SK-N-SH treated with all-trans-retinoic acid at 6 μM for 48 hours (cell line): ENCODE data around the gene IRX2.

Experiments
- ATAC-seq: fragments of 200-7000 bp; cut with Tn5 transposase; 3 replicates; pipeline ENCODE4 v1.9.1; 2020; ENCODE audit warnings: mild to moderate bottlenecking, moderate library complexity
- ARNTL ChIP-seq: fragments of 450-650 bp; formaldehyde crosslinking; IDR thresholded peaks from 2 replicates; pipeline ENCODE4 v1.5.0; 2020; ENCODE audit warnings: low read depth, mild to moderate bottlenecking, moderate library complexity, borderline replicate concordance
- BACH2 ChIP-seq: fragments of 250-450 bp; sonication (Bioruptor Pico); IDR thresholded peaks from 2 replicates; pipeline ENCODE4 v1.9.0; 2021; ENCODE audit warnings: mild to moderate bottlenecking, borderline replicate concordance
- CREB5 ChIP-seq: fragments of 250-450 bp; sonication (Bioruptor Pico); IDR thresholded peaks from 2 replicates; pipeline ENCODE4 v1.5.1; 2020; ENCODE audit warnings: low read depth, mild to moderate bottlenecking, moderate library complexity
- CSDC2 ChIP-seq: fragments of 250-450 bp; sonication (Bioruptor Pico); IDR thresholded peaks from 2 replicates; pipeline ENCODE4 v1.5.0; 2020; ENCODE audit warnings: mild to moderate bottlenecking, moderate library complexity
- CSRNP3 ChIP-seq: fragments of 250-450 bp; sonication (Bioruptor Pico); IDR thresholded peaks from 2 replicates; pipeline ENCODE4 v1.5.1; 2021; ENCODE audit warnings: mild to moderate bottlenecking, moderate library complexity
- GLIS3 ChIP-seq: fragments of 250-450 bp; sonication (Bioruptor Pico); IDR thresholded peaks from 2 replicates; pipeline ENCODE4 v1.5.0; 2020; ENCODE audit warnings: mild to moderate bottlenecking, moderate library complexity
- ISL1 ChIP-seq: fragments of 250-450 bp; sonication (Bioruptor Pico); IDR thresholded peaks from 2 replicates; pipeline ENCODE4 v2.1.2; 2022; ENCODE audit warnings: mild to moderate bottlenecking, moderate library complexity
- OSR1 ChIP-seq: fragments of 250-450 bp; sonication (Bioruptor Pico); IDR thresholded peaks from 2 replicates; pipeline ENCODE4 v1.8.0; 2022; ENCODE audit warnings: moderate library complexity, mild to moderate bottlenecking, inconsistent platforms
- PATZ1 ChIP-seq: fragments of 250-450 bp; sonication (Bioruptor Pico); IDR thresholded peaks from 2 replicates; pipeline ENCODE4 v1.8.0; 2020; ENCODE audit warnings: mild to moderate bottlenecking, moderate library complexity, borderline replicate concordance
- POU6F1 ChIP-seq: fragments of 250-450 bp; sonication (Bioruptor Pico); IDR thresholded peaks from 2 replicates; pipeline ENCODE4 v1.8.0; 2021; ENCODE audit warnings: low read depth, mild to moderate bottlenecking, moderate library complexity, borderline replicate concordance
- RARB ChIP-seq: fragments of 250-450 bp; sonication (Bioruptor Pico); IDR thresholded peaks from 2 replicates; pipeline ENCODE4 v1.8.0; 2021; ENCODE audit warnings: mild to moderate bottlenecking, moderate library complexity
- SNAI2 ChIP-seq: fragments of 250-450 bp; sonication (Bioruptor Pico); IDR thresholded peaks from 2 replicates; pipeline ENCODE4 v1.5.0; 2020; ENCODE audit warnings: mild to moderate bottlenecking, moderate library complexity
- TCF4 ChIP-seq: fragments of 250-450 bp; sonication (Bioruptor Pico); IDR thresholded peaks from 2 replicates; pipeline ENCODE4 v1.8.0; 2021; ENCODE audit warnings: mild to moderate bottlenecking, moderate library complexity, borderline replicate concordance
- TOX ChIP-seq: fragments of 250-450 bp; sonication (Bioruptor Pico); IDR thresholded peaks from 2 replicates; pipeline ENCODE4 v1.8.0; 2021; ENCODE audit warnings: mild to moderate bottlenecking, moderate library complexity, borderline replicate concordance
- TSHZ2 ChIP-seq: fragments of 250-450 bp; sonication (Bioruptor Pico); IDR thresholded peaks from 2 replicates; pipeline ENCODE4 v1.5.0; 2020; ENCODE audit warnings: mild to moderate bottlenecking, moderate library complexity
- ZFP3 ChIP-seq: fragments of 250-450 bp; sonication (Bioruptor Pico); IDR thresholded peaks from 2 replicates; pipeline ENCODE4 v1.5.0; 2020; ENCODE audit warnings: mild to moderate bottlenecking, moderate library complexity
- ZFP30 ChIP-seq: fragments of 450-650 bp; formaldehyde crosslinking; IDR thresholded peaks from 2 replicates; pipeline ENCODE4 v1.5.0; 2022; ENCODE audit warnings: mild to moderate bottlenecking, moderate library complexity
- ZNF565 ChIP-seq: fragments of 450-650 bp; formaldehyde crosslinking; conservative IDR thresholded peaks from 2 replicates; pipeline ENCODE4 v1.5.0; 2020; ENCODE audit warnings: low read depth, mild to moderate bottlenecking, moderate library complexity
- ZNF70 ChIP-seq: fragments of 450-650 bp; formaldehyde crosslinking; IDR thresholded peaks from 2 replicates; pipeline ENCODE4 v1.5.0; 2020; ENCODE audit warnings: mild to moderate bottlenecking, moderate library complexity
- ZNF8 ChIP-seq: fragments of 450-650 bp; formaldehyde crosslinking; IDR thresholded peaks from 2 replicates; pipeline ENCODE4 v1.5.0; 2020; ENCODE audit warnings: mild to moderate bottlenecking, moderate library complexity

Gene IRX2

GRCh38 chr5:2740051-2740875 lies 11.2 kb downstream of the IRX2 start:
- ATAC-seq, result peak; percentile 15; the same call in 2 of the 3 replicates
- no peak for TF ChIP-seq RARB (CRISPR knock-in tag)
- TF ChIP-seq ZNF70, result no peak
- TF ChIP-seq ZNF565 (CRISPR knock-in tag), result no peak
- no peak for TF ChIP-seq SNAI2 (CRISPR knock-in tag)
- TF ChIP-seq OSR1 (CRISPR knock-in tag), result no peak
- TF ChIP-seq CSDC2 (CRISPR knock-in tag), result no peak
- no peak for TF ChIP-seq ZFP3 (CRISPR knock-in tag)
- TF ChIP-seq BACH2 (CRISPR knock-in tag), result no peak
- TF ChIP-seq CSRNP3, result no peak
- no peak for TF ChIP-seq CREB5 (CRISPR knock-in tag)

- ATAC-seq, result peak; percentile 69
- TF ChIP-seq GLIS3, result no peak
- no peak for TF ChIP-seq POU6F1 (CRISPR knock-in tag)
- no peak for TF ChIP-seq ARNTL (CRISPR knock-in tag)
- TF ChIP-seq, all 23 proteins: peak for 0
Observed at GRCh38 chr5:2739360-2740050, 12.0 kb downstream of the IRX2 start.

- TF ChIP-seq TSHZ2 (CRISPR knock-in tag) (no peak), CSDC2 (CRISPR knock-in tag) (no peak), ISL1 (CRISPR knock-in tag) (no peak), TOX (CRISPR knock-in tag) (no peak), ZFP30 (CRISPR knock-in tag) (no peak), RARB (CRISPR knock-in tag) (no peak), TCF4 (CRISPR knock-in tag) (no peak), ZNF8 (CRISPR knock-in tag) (no peak), GLIS3 (no peak), ZNF565 (CRISPR knock-in tag) (no peak), PATZ1 (CRISPR knock-in tag) (no peak), CREB5 (CRISPR knock-in tag) (no peak), CSRNP3 (no peak), BACH2 (CRISPR knock-in tag) (no peak), ZNF70 (no peak), SNAI2 (CRISPR knock-in tag) (no peak)
- ATAC-seq, result no peak; the same call in 2 of the 3 replicates
Observed at GRCh38 chr5:2738700-2739359, 12.6 kb downstream of the IRX2 start.
